HCT116 (cell line): ENCODE results near the gene KYNU. TPM values are rescaled to one million over a fixed set of nuclear protein-coding genes. Genes with fewer than 3 reads are reported as not detected.

Source experiments
- ATAC-seq: fragments of 200-7000 bp; cut with Tn5 transposase; 2 replicates; pipeline ENCODE4 v1.9.1; 2020; ENCODE audit warnings: mild to moderate bottlenecking, moderate library complexity
- BruUV-seq: library from RNA; stranded (reverse); fragments of 400-500 nt; replicated peaks from 2 replicates; lab custom pipeline; 2021; lab: Mats Ljungman, UMichigan
- CTCF ChIA-PET: fragments of 300-600 bp; sonication (Branson Sonifier 250); formaldehyde crosslinking; loops from one replicate; lab custom pipeline; 2021; ENCODE audit warnings: antibody characterized with exemption; lab: Charles Lee
- POLR2A ChIA-PET: fragments of 300-600, 350-600 bp; sonication (Branson Sonifier 250); formaldehyde crosslinking; loops from one replicate; lab custom pipeline; 2021; ENCODE audit warnings: antibody characterized with exemption; lab: Charles Lee
- RAD21 ChIA-PET, 2 experiments: fragments of 300-600 bp; sonication (Branson Sonifier 250); formaldehyde crosslinking; loops; one replicate each; lab custom pipeline; 2023; ENCODE audit warnings: low total read pairs in 2 of 2; ENCODE audit not compliant: uncharacterized antibody in 2 of 2, unreplicated experiment in 2 of 2, low non-redundant PET in 1 of 2; lab: Charles Lee
- DNase-seq: peaks from one replicate; pipeline ENCODE4 v3.0.0-alpha.2; 2010; ENCODE audit warnings: low read depth, low spot score
- H2AFZ ChIP-seq: fragments of 200-600 bp; shearing (Covaris generic), sonication (generic); 2 replicates; pipeline ENCODE4 v1.6.1; 2017; ENCODE audit warnings: low read depth, mixed run types, mixed read lengths, antibody characterized with exemption, low read length; ENCODE audit not compliant: poor library complexity, severe bottlenecking
- H3K27ac ChIP-seq: 2 replicates; pipeline ENCODE4 v1.5.1; 2012; ENCODE audit warnings: low read depth, low read length
- H3K27me3 ChIP-seq: fragments of 200-600 bp; sonication (generic); 2 replicates; pipeline ENCODE4 v1.6.1; 2016; ENCODE audit warnings: mixed run types, low read length, mixed read lengths; ENCODE audit not compliant: insufficient read depth
- H3K36me3 ChIP-seq, 2 experiments: fragments of 200-500 bp in 1 of 2; fragments of 200-600 bp in 1 of 2; sonication (Bioruptor generic) in 1 of 2; sonication (generic) in 1 of 2; 2 replicates each; pipeline versions ENCODE4 v1.5.1 to v1.6.1; 2014 to 2016; ENCODE audit warnings: low read length in 2 of 2, inconsistent platforms in 1 of 2, mixed read lengths in 1 of 2, mixed run types in 1 of 2; ENCODE audit not compliant: insufficient read depth in 2 of 2, control insufficient read depth in 1 of 2
- H3K4me1 ChIP-seq, 2 experiments: fragments of 200-600 bp in 1 of 2; sonication (generic) in 1 of 2; 2 replicates each; pipeline versions ENCODE4 v1.5.1 to v1.6.1; 2012 to 2017; ENCODE audit warnings: low read length in 2 of 2, inconsistent platforms in 1 of 2, mild to moderate bottlenecking in 1 of 2, mixed read lengths in 1 of 2, mixed run types in 1 of 2, moderate library complexity in 1 of 2; ENCODE audit not compliant: insufficient read depth in 2 of 2, control insufficient read depth in 1 of 2
- H3K4me2 ChIP-seq: fragments of 200-600 bp; sonication (generic); 2 replicates; pipeline ENCODE4 v1.6.1; 2017; ENCODE audit warnings: mixed run types, low read length, mixed read lengths
- H3K4me3 ChIP-seq, 2 experiments: fragments of 200-600 bp in 1 of 2; sonication (generic) in 1 of 2; replicated peaks in 1 of 2; 2 replicates each; pipeline ENCODE4 v1.5.1; 2011 to 2016; ENCODE audit warnings: low read length in 2 of 2, control low read depth in 1 of 2, low read depth in 1 of 2, mild to moderate bottlenecking in 1 of 2, mixed read lengths in 1 of 2, mixed run types in 1 of 2
- H3K79me2 ChIP-seq: fragments of 200-600 bp; sonication (generic); 2 replicates; pipeline ENCODE4 v1.6.1; 2017; ENCODE audit warnings: mild to moderate bottlenecking, mixed run types, low read length, moderate library complexity, mixed read lengths; ENCODE audit not compliant: insufficient read depth
- H3K9ac ChIP-seq: fragments of 200-600 bp; sonication (generic); 2 replicates; pipeline ENCODE4 v1.6.1; 2016; ENCODE audit warnings: low read length, mixed read lengths
- H3K9me2 ChIP-seq: fragments of 200-600 bp; sonication (generic), shearing (Covaris generic); 2 replicates; pipeline ENCODE4 v1.6.1; 2017; ENCODE audit warnings: mixed run types, mild to moderate bottlenecking, moderate library complexity; ENCODE audit not compliant: insufficient read depth
- H3K9me3 ChIP-seq, 2 experiments: fragments of 200-500 bp in 1 of 2; fragments of 200-600 bp in 1 of 2; sonication (Bioruptor generic) in 1 of 2; sonication (generic) in 1 of 2; 2 replicates each; pipeline ENCODE4 v1.6.1; 2014 to 2017; ENCODE audit warnings: low read length in 2 of 2, mixed read lengths in 2 of 2, inconsistent platforms in 1 of 2, low read depth in 1 of 2, mild to moderate bottlenecking in 1 of 2, mixed run types in 1 of 2, moderate library complexity in 1 of 2; ENCODE audit not compliant: control insufficient read depth in 1 of 2, insufficient read depth in 1 of 2
- H4K20me1 ChIP-seq: fragments of 200-600 bp; sonication (generic), shearing (Covaris generic); 2 replicates; pipeline ENCODE4 v1.6.1; 2017; ENCODE audit warnings: mixed run types, mild to moderate bottlenecking, moderate library complexity; ENCODE audit not compliant: insufficient read depth
- CBX3 ChIP-seq: IDR thresholded peaks from 2 replicates; pipeline ENCODE4 v1.6.1; 2012; ENCODE audit warnings: low read depth
- EGR1 ChIP-seq: IDR thresholded peaks from 2 replicates; pipeline ENCODE4 v1.6.1; 2012; ENCODE audit warnings: low read depth
- ELF1 ChIP-seq: IDR thresholded peaks from 2 replicates; pipeline ENCODE4 v1.6.1; 2012; ENCODE audit warnings: low read depth, borderline replicate concordance
- EZH2 ChIP-seq: fragments of 200-600 bp; sonication (generic); IDR thresholded peaks from 2 replicates; pipeline ENCODE4 v1.6.1; 2017; ENCODE audit warnings: antibody characterized with exemption, mixed run types
- EZH2phosphoT487 ChIP-seq: fragments of 200-600 bp; IDR thresholded peaks from 2 replicates; pipeline ENCODE4 v1.6.1; 2018; ENCODE audit warnings: antibody characterized with exemption, borderline replicate concordance
- FOSL1 ChIP-seq: IDR thresholded peaks from 2 replicates; pipeline ENCODE4 v1.6.1; 2012; ENCODE audit warnings: low read depth
- JUND ChIP-seq: IDR thresholded peaks from 2 replicates; pipeline ENCODE4 v1.6.1; 2012
- POLR2A ChIP-seq: IDR thresholded peaks from 2 replicates; pipeline ENCODE4 v1.7.0; 2011; ENCODE audit warnings: borderline replicate concordance; ENCODE audit not compliant: insufficient read depth, insufficient read length; ENCODE audit errors: extremely low read depth
- POLR2AphosphoS5 ChIP-seq: IDR thresholded peaks from 2 replicates; pipeline ENCODE4 v1.6.1; 2011; ENCODE audit warnings: mild to moderate bottlenecking, low read depth, low read length, moderate library complexity
- RAD21 ChIP-seq: IDR thresholded peaks from 2 replicates; pipeline ENCODE4 v1.6.1; 2012; ENCODE audit warnings: low read depth, mild to moderate bottlenecking
- YY1 ChIP-seq: IDR thresholded peaks from 2 replicates; pipeline ENCODE4 v1.6.1; 2011; ENCODE audit warnings: low read length, low read depth, moderate library complexity, mild to moderate bottlenecking; ENCODE audit not compliant: insufficient replicate concordance; ENCODE audit errors: extremely low read depth
- ZFX ChIP-seq: fragments of 450-650 bp; IDR thresholded peaks from 2 replicates; pipeline ENCODE4 v1.6.1; 2017
- intact Hi-C: fragments of 100-400 bp; cut with micrococcal nuclease; formaldehyde crosslinking; loops from 2 replicates; pipeline ENCODE4 v1.10.0; 2022
- total RNA-seq: library from RNA; stranded (reverse); gene quantifications from one replicate; pipeline ENCODE4 v1.2.1, GENCODE V29; 2021; ENCODE audit not compliant: unreplicated experiment
- TF ChIP-seq, protein P1 (sequence below): IDR thresholded peaks from 2 replicates; pipeline ENCODE4 v1.6.1; 2012; ENCODE audit warnings: low read depth
- TF ChIP-seq, protein P2 (sequence below): IDR thresholded peaks from 2 replicates; pipeline ENCODE4 v1.6.1; 2011; ENCODE audit warnings: mild to moderate bottlenecking, low read length, moderate library complexity; ENCODE audit not compliant: insufficient replicate concordance; ENCODE audit errors: extremely low read depth
- TF ChIP-seq, protein P3 (sequence below): IDR thresholded peaks from 2 replicates; pipeline ENCODE4 v1.6.1; 2012

Gene KYNU
- total RNA-seq, 1 experiment from 2014 or later, result 0.22 TPM

DNA sequence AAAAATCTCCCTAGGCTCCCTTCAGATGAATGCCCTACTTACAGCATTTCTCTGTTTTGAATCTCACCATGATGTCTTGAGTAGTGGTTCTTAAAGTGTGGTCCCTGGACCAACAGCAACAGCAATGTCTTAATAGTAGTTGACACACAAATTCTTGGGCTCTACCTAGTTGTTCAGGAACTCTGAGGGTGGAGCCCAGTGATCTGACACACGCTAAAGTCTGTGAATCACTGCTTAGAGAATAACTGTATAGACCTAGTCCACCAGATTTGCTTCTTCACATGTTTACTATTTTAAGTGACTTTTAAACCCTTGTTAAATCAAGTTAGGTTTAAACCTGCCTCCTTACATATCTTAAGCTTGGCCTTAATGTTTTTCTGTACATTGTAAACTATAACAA is 204.2 kb downstream of the KYNU start (continued):
- TF ChIP-seq POLR2A (no peak), FOSL1 (no peak), YY1 (no peak), ZFX (no peak), CBX3 (no peak)

- intact Hi-C loops, result no loop called here
- H3K9ac ChIP-seq, result no peak overlapping the region
- ChIA-PET POLR2A (no interaction called here), CTCF (no interaction called here), RAD21 (no interaction called here)
- TF ChIP-seq EZH2 (no peak), JUND (peak; percentile 17; the same call in 1 of the 2 replicates)
- no peaks in the 10 kb centered on the region for H3K27me3 ChIP-seq
- DNase-seq, result no peak
- no peak overlapping the region for H3K4me2 ChIP-seq
- no peak for ATAC-seq
- H3K27ac ChIP-seq, result no peak overlapping the region
- peak overlapping the region; percentile 2 for H2AFZ ChIP-seq
- no peaks in the 10 kb centered on the region for H3K79me2 ChIP-seq
- H3K36me3 ChIP-seq, result no peaks in the 10 kb centered on the region
- H4K20me1 ChIP-seq, result no peaks in the 10 kb centered on the region
- H3K4me3 ChIP-seq, result no peak overlapping the region
- BruUV-seq, result no TSS peak
- no peaks in the 10 kb centered on the region for H3K4me1 ChIP-seq
- H3K9me3 ChIP-seq, result no peaks in the 10 kb centered on the region
- H3K9me2 ChIP-seq, result no peaks in the 10 kb centered on the region
These were observed 206.2 kb downstream of the KYNU start for GRCh38 chr2:143083636-143084035.

GRCh38 chr2:143084462-143084861 is 207.0 kb downstream of the KYNU start:
- ChIA-PET RAD21 (no interaction called here), POLR2A (no interaction called here), CTCF (no interaction called here)
- H3K4me3 ChIP-seq, result no peak overlapping the region
- DNase-seq, result no peak
- H3K9ac ChIP-seq, result no peak overlapping the region
- no peaks in the 10 kb centered on the region for H3K36me3 ChIP-seq
- no peaks in the 10 kb centered on the region for H4K20me1 ChIP-seq
- H3K4me1 ChIP-seq, result no peaks in the 10 kb centered on the region
- no TSS peak for BruUV-seq
- intact Hi-C loops, result no loop called here
- no peaks in the 10 kb centered on the region for H3K9me3 ChIP-seq
- no peaks in the 10 kb centered on the region for H3K27me3 ChIP-seq
- no peak overlapping the region for H3K4me2 ChIP-seq
- no peak for ATAC-seq
- H2AFZ ChIP-seq, result peak overlapping the region; percentile 2
- H3K79me2 ChIP-seq, result no peaks in the 10 kb centered on the region
- no peaks in the 10 kb centered on the region for H3K9me2 ChIP-seq
- H3K27ac ChIP-seq, result no peak overlapping the region
- TF ChIP-seq, protein P1, sequence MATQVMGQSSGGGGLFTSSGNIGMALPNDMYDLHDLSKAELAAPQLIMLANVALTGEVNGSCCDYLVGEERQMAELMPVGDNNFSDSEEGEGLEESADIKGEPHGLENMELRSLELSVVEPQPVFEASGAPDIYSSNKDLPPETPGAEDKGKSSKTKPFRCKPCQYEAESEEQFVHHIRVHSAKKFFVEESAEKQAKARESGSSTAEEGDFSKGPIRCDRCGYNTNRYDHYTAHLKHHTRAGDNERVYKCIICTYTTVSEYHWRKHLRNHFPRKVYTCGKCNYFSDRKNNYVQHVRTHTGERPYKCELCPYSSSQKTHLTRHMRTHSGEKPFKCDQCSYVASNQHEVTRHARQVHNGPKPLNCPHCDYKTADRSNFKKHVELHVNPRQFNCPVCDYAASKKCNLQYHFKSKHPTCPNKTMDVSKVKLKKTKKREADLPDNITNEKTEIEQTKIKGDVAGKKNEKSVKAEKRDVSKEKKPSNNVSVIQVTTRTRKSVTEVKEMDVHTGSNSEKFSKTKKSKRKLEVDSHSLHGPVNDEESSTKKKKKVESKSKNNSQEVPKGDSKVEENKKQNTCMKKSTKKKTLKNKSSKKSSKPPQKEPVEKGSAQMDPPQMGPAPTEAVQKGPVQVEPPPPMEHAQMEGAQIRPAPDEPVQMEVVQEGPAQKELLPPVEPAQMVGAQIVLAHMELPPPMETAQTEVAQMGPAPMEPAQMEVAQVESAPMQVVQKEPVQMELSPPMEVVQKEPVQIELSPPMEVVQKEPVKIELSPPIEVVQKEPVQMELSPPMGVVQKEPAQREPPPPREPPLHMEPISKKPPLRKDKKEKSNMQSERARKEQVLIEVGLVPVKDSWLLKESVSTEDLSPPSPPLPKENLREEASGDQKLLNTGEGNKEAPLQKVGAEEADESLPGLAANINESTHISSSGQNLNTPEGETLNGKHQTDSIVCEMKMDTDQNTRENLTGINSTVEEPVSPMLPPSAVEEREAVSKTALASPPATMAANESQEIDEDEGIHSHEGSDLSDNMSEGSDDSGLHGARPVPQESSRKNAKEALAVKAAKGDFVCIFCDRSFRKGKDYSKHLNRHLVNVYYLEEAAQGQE, result no peak
- TF ChIP-seq ZFX (no peak), RAD21 (no peak), EZH2phosphoT487 (no peak), EZH2 (no peak), POLR2AphosphoS5 (no peak), ELF1 (no peak), CBX3 (no peak), FOSL1 (no peak), EGR1 (no peak)
- TF ChIP-seq, protein P2, sequence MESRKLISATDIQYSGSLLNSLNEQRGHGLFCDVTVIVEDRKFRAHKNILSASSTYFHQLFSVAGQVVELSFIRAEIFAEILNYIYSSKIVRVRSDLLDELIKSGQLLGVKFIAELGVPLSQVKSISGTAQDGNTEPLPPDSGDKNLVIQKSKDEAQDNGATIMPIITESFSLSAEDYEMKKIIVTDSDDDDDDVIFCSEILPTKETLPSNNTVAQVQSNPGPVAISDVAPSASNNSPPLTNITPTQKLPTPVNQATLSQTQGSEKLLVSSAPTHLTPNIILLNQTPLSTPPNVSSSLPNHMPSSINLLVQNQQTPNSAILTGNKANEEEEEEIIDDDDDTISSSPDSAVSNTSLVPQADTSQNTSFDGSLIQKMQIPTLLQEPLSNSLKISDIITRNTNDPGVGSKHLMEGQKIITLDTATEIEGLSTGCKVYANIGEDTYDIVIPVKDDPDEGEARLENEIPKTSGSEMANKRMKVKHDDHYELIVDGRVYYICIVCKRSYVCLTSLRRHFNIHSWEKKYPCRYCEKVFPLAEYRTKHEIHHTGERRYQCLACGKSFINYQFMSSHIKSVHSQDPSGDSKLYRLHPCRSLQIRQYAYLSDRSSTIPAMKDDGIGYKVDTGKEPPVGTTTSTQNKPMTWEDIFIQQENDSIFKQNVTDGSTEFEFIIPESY, result no peak
- TF ChIP-seq, protein P3, sequence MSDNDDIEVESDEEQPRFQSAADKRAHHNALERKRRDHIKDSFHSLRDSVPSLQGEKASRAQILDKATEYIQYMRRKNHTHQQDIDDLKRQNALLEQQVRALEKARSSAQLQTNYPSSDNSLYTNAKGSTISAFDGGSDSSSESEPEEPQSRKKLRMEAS, result no peak
